GM12874 (cell line): ENCODE measurements around the gene PODXL2.

ENCODE experiments used
- TF ChIP-seq, protein P1 (sequence below): IDR thresholded peaks from 2 replicates; pipeline ENCODE4 v1.5.1; 2011; ENCODE audit warnings: low read depth, mild to moderate bottlenecking, control low read depth, low read length, moderate library complexity; ENCODE audit not compliant: insufficient read depth

The PODXL2 gene

DNA sequence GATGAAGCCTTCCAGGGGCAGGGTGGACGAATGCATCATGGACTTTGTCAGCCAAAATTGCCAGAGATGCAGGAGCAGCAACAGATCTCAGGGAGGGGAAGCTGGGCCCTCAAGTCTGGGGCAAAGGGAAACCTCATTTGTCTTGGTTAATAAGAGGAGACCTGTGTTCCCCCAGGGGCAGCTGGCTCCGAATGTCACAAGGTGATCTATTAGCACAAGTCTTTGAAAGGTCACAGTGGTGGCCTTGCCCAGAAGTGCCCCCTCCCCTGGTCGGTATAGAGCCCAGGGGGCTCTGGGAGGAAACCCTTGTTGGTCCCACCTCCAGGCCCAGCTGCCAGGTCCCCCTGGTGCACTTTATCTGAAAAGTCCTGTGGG lies 89.9 kb downstream of the PODXL2 start:
- TF ChIP-seq, protein P1, sequence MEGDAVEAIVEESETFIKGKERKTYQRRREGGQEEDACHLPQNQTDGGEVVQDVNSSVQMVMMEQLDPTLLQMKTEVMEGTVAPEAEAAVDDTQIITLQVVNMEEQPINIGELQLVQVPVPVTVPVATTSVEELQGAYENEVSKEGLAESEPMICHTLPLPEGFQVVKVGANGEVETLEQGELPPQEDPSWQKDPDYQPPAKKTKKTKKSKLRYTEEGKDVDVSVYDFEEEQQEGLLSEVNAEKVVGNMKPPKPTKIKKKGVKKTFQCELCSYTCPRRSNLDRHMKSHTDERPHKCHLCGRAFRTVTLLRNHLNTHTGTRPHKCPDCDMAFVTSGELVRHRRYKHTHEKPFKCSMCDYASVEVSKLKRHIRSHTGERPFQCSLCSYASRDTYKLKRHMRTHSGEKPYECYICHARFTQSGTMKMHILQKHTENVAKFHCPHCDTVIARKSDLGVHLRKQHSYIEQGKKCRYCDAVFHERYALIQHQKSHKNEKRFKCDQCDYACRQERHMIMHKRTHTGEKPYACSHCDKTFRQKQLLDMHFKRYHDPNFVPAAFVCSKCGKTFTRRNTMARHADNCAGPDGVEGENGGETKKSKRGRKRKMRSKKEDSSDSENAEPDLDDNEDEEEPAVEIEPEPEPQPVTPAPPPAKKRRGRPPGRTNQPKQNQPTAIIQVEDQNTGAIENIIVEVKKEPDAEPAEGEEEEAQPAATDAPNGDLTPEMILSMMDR = no peak

DNA sequence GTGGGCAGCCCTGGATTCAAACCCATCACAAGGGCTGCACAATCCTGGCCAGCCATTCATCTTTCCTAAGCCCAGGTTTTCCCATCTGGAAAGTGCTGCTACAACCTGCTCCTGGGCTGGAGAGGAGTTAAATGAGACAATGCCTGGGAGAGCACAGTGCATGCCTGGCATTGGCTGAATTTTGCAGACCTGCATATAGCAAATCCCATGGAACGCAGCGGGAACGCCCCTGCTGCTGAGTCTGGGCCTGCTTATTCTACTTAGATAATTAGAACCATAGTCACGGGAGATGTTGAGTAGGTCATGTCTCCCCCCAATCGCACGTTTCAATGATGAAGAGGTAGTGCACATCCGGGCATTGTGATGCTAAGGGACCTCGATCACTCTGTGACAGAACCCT lies 90.4 kb downstream of the PODXL2 start:
- TF ChIP-seq, protein P1 = no peak

DNA sequence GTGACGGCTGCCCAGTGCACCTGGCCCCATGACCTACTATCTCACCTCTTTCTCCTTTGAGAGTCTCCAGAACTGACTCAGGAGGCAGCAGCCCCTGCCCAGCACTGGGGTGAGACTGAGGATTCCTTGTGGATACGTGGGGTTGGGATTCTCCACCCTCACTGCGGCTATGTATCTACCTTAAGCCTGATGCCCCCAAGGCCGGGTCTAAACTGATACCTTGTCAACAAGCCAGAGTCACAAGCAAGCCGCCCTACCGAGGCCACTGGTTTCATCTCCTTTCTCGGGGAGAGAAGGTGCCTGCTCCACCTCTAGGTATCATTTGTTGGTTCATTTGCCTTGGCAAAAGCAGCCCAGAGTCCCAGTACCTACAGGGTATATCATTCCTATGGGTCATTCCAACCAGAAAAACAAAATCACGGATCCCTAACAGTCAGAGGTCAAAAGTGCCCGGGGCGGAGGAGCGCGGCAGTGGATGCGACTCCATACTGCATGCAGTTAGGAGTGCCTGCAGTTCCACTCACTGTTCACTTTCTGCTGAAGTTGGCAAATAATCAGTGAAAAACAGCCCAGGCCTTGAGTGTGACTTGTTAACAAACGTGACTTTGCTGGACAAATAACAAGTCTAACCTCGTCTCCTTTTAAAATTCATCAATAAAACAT lies 91.3 kb downstream of the PODXL2 start:
- TF ChIP-seq, protein P1 = no peak

DNA sequence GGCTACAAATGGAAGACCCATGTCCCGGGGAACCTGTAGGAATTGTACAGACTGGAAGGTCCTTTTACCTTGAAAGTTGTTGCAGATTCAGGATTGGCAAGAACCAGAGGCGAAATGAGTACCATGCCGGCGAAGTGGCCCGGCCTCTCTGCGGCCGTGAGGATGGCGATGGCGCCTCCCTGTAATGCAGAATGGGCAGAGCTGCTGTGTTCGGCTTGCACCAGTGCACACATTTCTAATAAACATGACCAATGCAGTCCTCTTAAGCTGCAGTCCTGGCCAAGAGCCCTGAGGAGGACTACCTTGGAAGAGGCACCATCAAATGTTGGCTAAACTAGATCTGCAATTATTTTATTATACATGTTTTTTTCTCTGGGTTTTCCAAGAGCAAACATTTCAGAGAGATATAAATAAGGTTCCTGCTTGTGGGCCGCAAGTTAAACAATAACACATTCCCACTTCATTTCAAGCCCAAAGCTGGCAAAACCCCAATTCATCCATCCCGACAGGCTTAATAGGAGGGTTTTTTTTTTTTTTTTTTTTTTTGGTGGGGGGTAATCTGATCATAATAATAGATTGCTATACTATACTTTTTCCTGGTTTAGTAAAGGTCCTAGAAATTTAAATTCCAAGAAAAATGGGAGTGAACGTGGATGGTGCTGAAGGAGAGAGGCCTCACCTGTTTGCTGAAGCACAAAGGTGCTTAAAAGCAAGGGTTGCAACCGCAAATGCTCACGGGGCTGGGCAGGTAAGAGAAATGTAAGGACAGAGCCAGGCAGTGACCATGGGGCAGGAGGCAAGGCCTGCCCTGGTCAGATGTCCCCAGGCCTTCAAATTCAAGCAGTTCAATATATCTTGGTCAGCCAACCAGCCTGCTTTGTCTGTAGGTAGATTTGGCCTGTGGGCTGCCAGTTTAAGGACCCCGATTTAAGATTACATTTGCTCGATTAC lies 92.3 kb downstream of the PODXL2 start:
- TF ChIP-seq, protein P1 = no peak

DNA sequence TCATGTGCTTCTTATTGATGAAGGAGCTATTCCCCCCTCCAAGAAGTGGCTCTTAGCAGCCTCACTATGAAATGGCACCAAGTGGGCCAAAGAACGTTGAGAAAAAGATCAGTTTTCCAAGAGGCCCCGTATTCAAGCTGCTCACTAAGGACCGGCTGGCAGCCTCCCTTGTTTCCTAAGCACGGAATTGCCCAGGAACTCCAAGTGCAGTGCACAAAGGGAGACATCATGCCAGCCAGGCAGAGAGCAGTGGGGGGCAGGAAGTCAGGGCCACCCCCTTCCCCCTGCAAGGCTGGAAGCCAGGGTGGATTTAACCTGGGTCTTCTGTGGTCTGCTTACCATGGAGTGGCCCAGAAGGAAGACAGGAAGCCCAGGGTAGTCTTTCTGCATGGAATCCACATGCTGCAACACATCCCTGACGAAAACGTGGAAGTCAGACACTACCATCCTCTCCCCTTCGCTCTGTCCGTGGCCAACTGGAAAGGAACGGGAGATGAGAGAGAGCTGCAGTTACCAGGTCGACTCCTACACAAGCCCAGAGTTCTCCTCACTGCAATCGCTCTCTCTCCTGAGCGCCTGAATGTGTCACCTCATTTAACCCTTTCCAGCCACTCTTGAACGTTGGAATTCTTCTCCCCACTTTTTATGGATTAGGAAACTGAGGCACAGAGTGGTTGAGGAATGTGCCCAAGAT lies 93.3 kb downstream of the PODXL2 start:
- TF ChIP-seq, protein P1 = no peak
